Hepatic stellate cell (primary cell): ENCODE data around the gene SIRPA.
"Not testable (repeated sequence)": the region's sequence is repeated elsewhere in the genome, so short reads cannot be mapped to it uniquely, and the experiment has no call there.

ENCODE experiments used
- DNase-seq: peaks from one replicate; pipeline ENCODE4 v3.0.0; 2011; ENCODE audit warnings: low spot score

SIRPA gene

GRCh38 chr20:1907586-1907985, 12.4 kb downstream of the SIRPA start:
- peak; percentile 27 for DNase-seq

DNA sequence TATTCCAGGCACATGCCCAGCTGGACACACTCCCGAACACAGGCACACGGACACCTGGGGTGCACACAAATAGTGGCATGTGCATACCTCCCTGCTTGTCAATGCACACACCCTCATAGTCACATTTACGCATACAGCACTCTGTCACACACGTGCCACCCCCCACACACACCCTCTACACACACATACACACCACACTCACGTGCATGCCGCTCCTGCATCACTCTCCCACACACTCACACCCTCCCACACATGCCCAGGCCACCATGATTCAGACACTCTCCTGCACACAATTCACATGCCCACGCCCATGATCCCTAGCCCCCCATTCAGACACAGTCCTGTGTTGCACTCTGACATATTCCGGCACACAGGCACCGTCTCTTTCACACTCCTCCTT, 13.0 kb downstream of the SIRPA start:
- DNase-seq = no peak

DNA sequence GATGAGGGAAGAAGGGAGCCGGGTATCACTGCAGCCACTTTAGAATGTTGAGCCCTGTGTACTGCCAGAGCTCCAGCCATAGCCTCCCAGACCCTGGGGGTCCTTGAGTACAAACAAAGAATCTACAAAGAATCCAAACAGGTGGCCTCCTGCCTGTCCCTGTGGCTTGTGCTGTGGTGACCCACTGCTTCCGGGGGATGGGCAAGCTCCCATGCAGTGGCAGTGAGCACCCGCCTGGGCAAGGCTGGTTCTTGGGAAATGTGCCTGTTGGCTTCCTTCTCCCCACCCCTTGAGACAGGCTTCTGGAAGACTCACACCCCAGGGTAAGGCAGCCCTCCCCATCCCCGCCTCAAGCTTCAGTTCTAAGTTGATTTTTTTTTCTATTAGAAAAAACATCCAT, 13.9 kb downstream of the SIRPA start:
- no peak for DNase-seq

DNA sequence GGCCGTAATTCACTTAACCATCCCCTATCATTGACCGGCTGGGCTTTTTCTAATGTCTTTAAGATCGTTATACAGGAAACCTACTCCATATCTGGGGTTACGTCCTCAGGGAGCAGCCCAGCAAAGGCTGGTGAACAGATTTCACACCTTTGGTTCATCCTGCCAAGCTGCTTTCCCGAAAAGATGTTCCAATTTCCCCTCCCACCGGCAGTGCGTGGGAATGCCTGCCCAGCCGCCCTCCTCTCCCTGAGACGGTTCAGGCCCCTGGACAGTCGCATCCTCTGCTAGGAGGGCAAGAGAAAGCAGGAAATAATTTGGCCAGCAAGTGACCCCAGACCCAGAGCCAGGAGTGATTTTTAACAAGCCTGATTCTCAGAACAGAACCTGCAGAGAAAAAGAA, 16.3 kb downstream of the SIRPA start:
- DNase-seq = no peak

DNA sequence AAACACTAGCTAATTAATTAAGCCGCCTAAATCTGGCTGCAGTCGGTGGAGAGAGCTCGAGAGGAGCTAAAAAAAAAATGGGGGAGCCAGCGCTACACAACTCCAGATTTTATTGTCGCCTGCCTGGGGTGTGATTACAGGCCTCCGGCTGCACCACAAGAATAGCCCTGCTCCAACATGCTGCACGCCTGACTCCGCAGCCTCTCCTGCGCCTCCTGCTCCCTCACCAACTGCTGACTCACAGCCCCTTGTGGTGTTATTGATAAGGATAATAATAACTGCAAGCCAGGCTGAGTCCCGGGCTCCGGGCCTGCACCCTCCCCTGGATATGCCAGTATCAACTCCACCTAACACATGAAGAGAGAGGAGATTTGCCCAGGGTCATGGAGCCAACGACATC, 16.8 kb downstream of the SIRPA start:
- no peak for DNase-seq

DNA sequence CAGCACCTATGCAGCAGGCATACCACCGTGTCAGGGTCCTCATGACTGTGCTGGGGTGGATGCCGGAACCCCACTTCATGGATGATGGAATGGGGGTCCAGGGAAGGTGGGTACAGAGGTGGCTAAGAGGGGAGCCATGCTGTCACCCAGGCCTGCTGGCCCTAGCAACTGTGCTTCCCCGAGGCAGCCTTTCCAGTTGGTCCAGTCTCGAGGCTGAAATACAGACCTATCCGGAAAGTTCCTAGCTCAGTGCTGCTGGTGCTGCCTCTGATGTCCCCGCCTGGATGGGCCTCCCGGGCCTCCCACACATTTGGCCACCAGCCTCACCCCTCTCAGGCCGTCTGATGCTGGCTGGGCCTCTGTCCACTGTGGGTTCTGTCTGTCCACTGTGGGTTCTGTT, 17.4 kb downstream of the SIRPA start:
- DNase-seq = no peak

- not testable (repeated sequence) for DNase-seq
Measured at GRCh38 chr20:1915233-1915632, 20.0 kb downstream of the SIRPA start.

GRCh38 chr20:1915725-1916124, 20.5 kb downstream of the SIRPA start:
- no peak for DNase-seq

GRCh38 chr20:1917786-1918185, 22.6 kb downstream of the SIRPA start:
- DNase-seq = no peak

DNA sequence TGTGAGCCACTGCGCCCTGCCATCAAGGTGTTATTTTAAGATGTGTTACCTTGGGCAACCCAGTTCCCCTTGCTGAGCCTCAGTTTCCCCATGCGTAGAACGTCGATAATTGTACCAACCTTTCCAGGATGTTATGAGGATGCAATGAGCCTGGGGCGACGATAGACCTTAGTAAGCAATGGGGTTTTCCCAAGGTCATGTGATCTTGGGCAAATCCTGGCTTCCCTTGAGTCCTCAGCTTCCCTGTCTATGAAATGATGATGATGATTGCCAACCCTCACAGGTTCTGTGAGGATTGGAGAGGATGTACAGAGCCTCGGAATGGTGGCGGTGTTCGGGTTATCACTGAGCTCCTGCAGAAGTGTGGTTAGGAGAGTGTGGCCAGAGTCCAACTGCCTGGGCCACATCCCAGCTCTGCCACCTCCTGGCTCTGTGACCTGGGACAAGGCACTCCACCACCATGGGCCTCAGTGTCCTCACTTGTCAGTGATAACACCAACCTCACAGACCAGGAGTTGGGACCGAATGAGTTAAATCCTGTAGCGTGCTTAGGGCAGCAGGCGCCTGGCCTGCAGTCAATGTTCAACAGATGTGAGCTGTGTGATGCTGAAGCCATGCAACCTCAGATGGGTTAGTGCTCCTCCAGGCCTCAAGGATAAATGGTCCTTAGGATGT, 23.4 kb downstream of the SIRPA start:
- no peak for DNase-seq

GRCh38 chr20:1920252-1920651, 25.0 kb downstream of the SIRPA start:
- DNase-seq = no peak

DNA sequence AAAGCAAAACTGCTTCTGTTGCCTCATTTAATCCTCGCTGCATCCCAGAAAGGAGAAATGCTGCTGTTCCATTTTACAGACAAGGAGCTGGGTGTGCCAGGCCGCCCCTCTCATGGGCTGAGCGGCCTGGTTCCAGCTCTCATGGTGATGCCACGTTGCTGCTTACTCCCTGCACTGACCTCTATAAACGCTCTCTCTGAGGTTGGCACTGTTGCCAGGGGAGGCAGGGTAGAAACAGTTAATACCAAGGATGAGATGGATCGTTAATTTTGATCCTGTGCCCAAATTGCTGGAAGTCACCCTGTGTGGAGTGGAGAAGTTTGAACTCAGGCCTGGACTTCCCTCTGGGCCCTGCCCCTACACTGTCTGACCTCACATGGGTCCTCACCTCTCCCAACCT, 25.6 kb downstream of the SIRPA start:
- no peak for DNase-seq

- not testable (repeated sequence) for DNase-seq
Measured at GRCh38 chr20:1921985-1922384, 26.8 kb downstream of the SIRPA start.

DNA sequence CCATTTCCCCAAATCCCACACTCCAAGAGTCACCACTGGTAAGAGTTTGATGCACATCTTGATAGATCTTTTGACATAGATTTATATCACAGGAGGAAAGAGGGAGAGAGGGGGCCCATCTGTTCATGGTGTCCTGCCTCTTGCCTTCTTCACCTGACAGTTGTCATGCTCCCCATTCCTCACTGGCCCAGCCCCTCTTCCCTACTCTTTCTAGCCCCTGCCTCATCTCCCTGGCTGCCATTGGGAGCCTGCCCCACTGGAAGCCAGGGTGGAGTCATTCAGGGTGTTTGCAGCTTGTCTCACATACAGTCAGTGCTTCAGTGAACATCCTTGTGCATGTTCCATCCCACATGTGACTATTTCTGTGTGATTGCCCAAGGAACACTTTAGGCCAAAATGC, 27.6 kb downstream of the SIRPA start:
- no peak for DNase-seq

GRCh38 chr20:1924910-1925861, 30.0 kb downstream of the SIRPA start:
- DNase-seq = no peak

DNA sequence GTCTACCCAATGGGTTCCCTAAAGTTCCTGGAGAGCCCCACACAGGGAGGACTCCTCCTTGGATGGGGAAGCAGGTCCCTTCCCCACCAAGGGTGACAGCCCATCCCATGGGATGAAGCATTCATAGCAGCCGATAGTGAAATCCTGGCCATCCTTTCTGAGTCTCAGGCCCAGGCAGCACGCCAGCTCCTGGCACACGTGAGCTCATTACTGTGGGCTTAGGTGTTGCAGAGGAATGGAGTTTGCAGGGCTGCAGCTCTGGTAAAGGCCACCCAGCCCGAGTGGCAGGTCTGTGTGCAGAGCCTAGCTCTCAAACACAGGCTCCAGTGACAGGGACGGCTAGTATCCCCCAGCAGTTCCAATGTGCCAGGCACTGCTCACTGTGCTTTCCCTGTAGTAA, 31.0 kb downstream of the SIRPA start:
- no peak for DNase-seq

DNA sequence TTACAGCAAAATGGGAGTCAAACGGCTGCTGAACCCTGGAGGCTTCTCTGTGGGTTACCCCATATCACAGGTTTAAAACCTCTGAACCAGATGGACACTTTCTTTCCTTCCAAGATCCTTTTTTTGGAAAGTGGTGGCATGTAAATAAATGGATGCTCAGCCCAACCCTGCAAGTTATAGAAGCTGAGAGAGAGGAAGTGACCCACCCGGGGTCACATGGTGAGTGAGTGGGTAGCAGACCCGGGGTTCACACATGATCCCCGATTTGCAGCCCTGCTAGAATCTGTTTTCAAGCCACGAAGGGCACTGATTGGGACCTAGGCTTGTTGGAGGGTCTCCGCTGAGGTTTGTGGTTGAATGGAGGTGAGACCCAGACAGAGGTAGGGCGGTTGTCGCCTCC, 32.0 kb downstream of the SIRPA start:
- no peak for DNase-seq

GRCh38 chr20:1928154-1928553, 32.9 kb downstream of the SIRPA start:
- no peak for DNase-seq

- DNase-seq = no peak
Measured at GRCh38 chr20:1928782-1929181, 33.6 kb downstream of the SIRPA start.

DNA sequence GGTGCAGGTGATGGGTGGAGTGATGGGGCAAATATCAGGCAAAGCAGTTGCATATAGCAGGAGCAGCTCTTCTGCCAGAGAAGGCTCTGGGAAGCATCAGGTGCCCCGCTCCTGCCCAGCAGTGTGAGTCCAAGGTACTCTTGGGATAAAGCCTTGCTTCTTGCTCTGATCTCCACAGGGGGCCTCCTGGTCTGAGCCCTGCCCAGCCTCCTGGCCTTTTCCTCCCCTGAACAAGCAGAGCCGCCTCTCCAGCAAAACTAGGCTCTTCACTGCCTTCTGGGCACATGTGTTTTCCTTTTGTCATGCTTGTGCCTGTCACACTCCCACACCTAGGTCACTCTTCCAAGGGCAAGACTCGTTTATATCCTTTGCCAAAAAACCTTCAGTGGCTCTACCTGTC, 34.3 kb downstream of the SIRPA start:
- no peak for DNase-seq

- no peak for DNase-seq
Measured at GRCh38 chr20:1930165-1930564, 35.0 kb downstream of the SIRPA start.

GRCh38 chr20:1931830-1932229, 36.6 kb downstream of the SIRPA start:
- no peak for DNase-seq

DNA sequence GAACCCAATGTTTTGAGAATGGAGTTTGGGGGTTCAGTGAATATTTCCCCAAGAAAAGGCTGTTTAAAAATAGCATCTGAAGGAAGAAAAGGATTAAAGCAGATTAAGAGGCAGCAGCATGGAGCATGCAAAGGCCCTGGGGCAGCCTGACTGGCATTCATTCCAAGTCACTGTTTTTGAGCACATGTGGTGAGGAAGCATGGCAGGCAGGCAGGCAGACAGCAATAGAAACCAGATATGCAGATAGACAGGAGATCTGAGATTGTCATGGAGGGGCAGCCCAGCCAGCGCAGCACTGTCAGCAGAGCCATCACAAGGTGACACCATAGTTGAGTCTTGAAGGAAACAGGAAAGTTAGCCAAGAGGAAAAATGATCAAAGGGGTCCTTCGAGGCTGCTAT, 37.8 kb downstream of the SIRPA start:
- no peak for DNase-seq

GRCh38 chr20:1933465-1933870, 38.3 kb downstream of the SIRPA start:
- peak; percentile 73 for DNase-seq
